Natural killer cell (primary cell): ENCODE data around the gene WNK4. TPM values are rescaled to one million over a fixed set of nuclear protein-coding genes. Genes with fewer than 3 reads are reported as not detected.

Experiments used
- ATAC-seq, 3 donors: fragments of 150-1000 bp in 2 of 3; fragments of 200-7000 bp in 1 of 3; cut with Tn5 transposase; 1 replicate in 1 of 3; 2 replicates in 2 of 3; pipeline ENCODE4 v1.10.0; 2021; ENCODE audit warnings: mild to moderate bottlenecking in 2 of 3, moderate library complexity in 2 of 3
- DNase-seq, 2 donors: peaks; one replicate each; pipeline versions ENCODE4 v3.0.0 to v3.0.0-alpha.2; 2013 to 2021; ENCODE audit warnings: mixed read lengths in 1 of 2
- H3K27ac ChIP-seq: one replicate; pipeline ENCODE4 v1.5.1; 2013; ENCODE audit warnings: mild to moderate bottlenecking, low read length
- H3K27me3 ChIP-seq: one replicate; pipeline ENCODE4 v1.6.1; 2013; ENCODE audit warnings: low read length; ENCODE audit not compliant: control insufficient read depth, insufficient read depth
- H3K36me3 ChIP-seq: one replicate; pipeline ENCODE4 v1.6.1; 2013; ENCODE audit warnings: low read length; ENCODE audit not compliant: control insufficient read depth, insufficient read depth
- H3K4me1 ChIP-seq: one replicate; pipeline ENCODE4 v1.6.1; 2013; ENCODE audit warnings: low read length; ENCODE audit not compliant: control insufficient read depth, insufficient read depth
- H3K4me3 ChIP-seq: one replicate; pipeline ENCODE4 v1.5.1; 2013; ENCODE audit warnings: low read length
- H3K9me3 ChIP-seq: one replicate; pipeline ENCODE4 v1.6.1; 2013; ENCODE audit warnings: low read length; ENCODE audit not compliant: control insufficient read depth, insufficient read depth
- H3K27ac Mint-ChIP-seq, 2 donors: one replicate each; pipeline ENCODE4 v1.8.0; 2022; ENCODE audit warnings: mild to moderate bottlenecking in 2 of 2, mixed read lengths in 2 of 2, moderate library complexity in 1 of 2
- H3K27me3 Mint-ChIP-seq, 2 donors: one replicate each; pipeline ENCODE4 v1.8.0; 2022; ENCODE audit warnings: low read depth in 2 of 2, mixed read lengths in 2 of 2
- H3K36me3 Mint-ChIP-seq: one replicate; pipeline ENCODE4 v1.8.0; 2022; ENCODE audit warnings: mixed read lengths
- H3K4me1 Mint-ChIP-seq, 2 donors: one replicate each; pipeline ENCODE4 v1.8.0; 2022; ENCODE audit warnings: mixed read lengths in 2 of 2
- H3K4me3 Mint-ChIP-seq: one replicate; pipeline ENCODE4 v1.8.0; 2022; ENCODE audit warnings: mild to moderate bottlenecking, moderate library complexity, mixed read lengths
- H3K9me3 Mint-ChIP-seq, 2 donors: one replicate each; pipeline ENCODE4 v1.8.0; 2022; ENCODE audit warnings: mixed read lengths in 2 of 2
- CTCF ChIP-seq: fragments of 200-600 bp; IDR thresholded peaks from one replicate; pipeline ENCODE4 v1.8.0; 2022; ENCODE audit warnings: antibody characterized with exemption
- WGBS: methylation state at CpG from one replicate; pipeline ENCODE4 v1.1.7; 2013; ENCODE audit warnings: missing lambda C conversion rate; ENCODE audit not compliant: insufficient coverage; 5-methylcytosine and 5-hydroxymethylcytosine counted together
- intact Hi-C: fragments of 100-400 bp; cut with micrococcal nuclease; formaldehyde crosslinking; loops from one replicate; pipeline ENCODE4 v1.14.2; 2022
- total RNA-seq, 4 donors: library from RNA; stranded (reverse); fragments of 120-200 nt in 1 of 4; gene quantifications; one replicate each; pipeline versions ENCODE4 v1.2.3 to v1.2.4, GENCODE V29; 2013 to 2022

The WNK4 gene
- total RNA-seq, 3 donors from 2014 or later (not counting 1 experiment from before 2014, with no cell fraction given) = 0.09 to 0.13 TPM; not detected in 1

GRCh38 chr17:42772945-42773289, 7.5 kb upstream of the WNK4 start:
- ATAC-seq = peak in 1 of 3 donors; percentile 19
- Histone ChIP-seq H3K4me1 (peaks cover 14% of the 10 kb centered on the region), H3K9me3 (no peaks in the 10 kb centered on the region), H3K4me3 (peak overlapping the region; percentile 86), H3K27me3 (no peaks in the 10 kb centered on the region), H3K36me3 (peaks cover 16% of the 10 kb centered on the region), H3K27ac (peak overlapping the region; percentile 90)
- H3K36me3 Mint-ChIP-seq = no peaks in the 10 kb centered on the region
- intact Hi-C loops = loop anchor here (2.0 kb wide), 1 partner anchor 52 kb away; the partner anchor contains the start of gene BECN1
- peaks cover 26 to 27% of the 10 kb centered on the region in 2 donors for H3K4me1 Mint-ChIP-seq
- H3K9me3 Mint-ChIP-seq = no peaks in the 10 kb centered on the region
- H3K27me3 Mint-ChIP-seq = peaks cover 2 to 12% of the 10 kb centered on the region in 2 donors
- peak overlapping the region; percentile 99 for H3K4me3 Mint-ChIP-seq
- TF ChIP-seq CTCF = no peak
- WGBS = 1% methylated on average over 3 of the region's 3 CpGs
- DNase-seq = no peak
- peak overlapping the region; percentile 94 to 98 for H3K27ac Mint-ChIP-seq

- Histone ChIP-seq H3K4me3 (peak within 1 kb of the TSS; percentile 86), H3K27me3 (no peaks in the 10 kb centered on the region), H3K36me3 (peaks cover 21% of the 10 kb centered on the region), H3K4me1 (peaks cover 14% of the 10 kb centered on the region), H3K9me3 (no peaks in the 10 kb centered on the region), H3K27ac (peak within 1 kb of the TSS; percentile 90)
- peak within 1 kb of the TSS; percentile 99 for H3K4me3 Mint-ChIP-seq
- DNase-seq = peak; percentile 72 to 90
- no peaks in the 10 kb centered on the region for H3K36me3 Mint-ChIP-seq
- peaks cover 26 to 27% of the 10 kb centered on the region in 2 donors for H3K4me1 Mint-ChIP-seq
- WGBS = 6% methylated on average over 37 of the region's 39 CpGs
- peaks cover 0 to 8% of the 10 kb centered on the region in 2 donors for H3K27me3 Mint-ChIP-seq
- H3K9me3 Mint-ChIP-seq = no peaks in the 10 kb centered on the region
- peak within 1 kb of the TSS; percentile 94 to 98 for H3K27ac Mint-ChIP-seq
- peak; percentile 93 to 98 (median 96) for ATAC-seq
- intact Hi-C loops = loop anchor here (2.0 kb wide), 1 partner anchor 51 kb away; the partner anchor contains the start of gene BECN1
- TF ChIP-seq CTCF = no peak
These were observed 6.9 kb upstream of the WNK4 start, which contains the start of gene VPS25 for GRCh38 chr17:42773290-42774035. TSS of gene VPS25 (plus strand) at chr17:42773449. CDS start at chr17:42773476, 27 bp downstream.

- 79% methylated on average over 1 of the region's 3 CpGs for WGBS
- no peak for DNase-seq
- Mint-ChIP-seq H3K27ac (peak overlapping the region; percentile 94 to 98), H3K4me3 (peak overlapping the region; percentile 99), H3K36me3 (no peaks in the 10 kb centered on the region), H3K4me1 (peaks cover 26 to 27% of the 10 kb centered on the region in 2 donors), H3K9me3 (no peaks in the 10 kb centered on the region), H3K27me3 (peaks cover 0 to 3% of the 10 kb centered on the region in 2 donors)
- intact Hi-C loops = no loop called here
- Histone ChIP-seq H3K36me3 (peaks cover 28% of the 10 kb centered on the region), H3K4me1 (peaks cover 14% of the 10 kb centered on the region), H3K27ac (peak overlapping the region; percentile 90), H3K27me3 (no peaks in the 10 kb centered on the region), H3K4me3 (peak overlapping the region; percentile 86), H3K9me3 (no peaks in the 10 kb centered on the region)
- no peak for TF ChIP-seq CTCF
- ATAC-seq = no peak
These were observed 6.2 kb upstream of the WNK4 start for GRCh38 chr17:42774066-42774745.
